ENCODE results near the gene ZNF14.
"Not testable (repeated sequence)": the region's sequence is repeated elsewhere in the genome, so short reads cannot be mapped to it uniquely, and the experiment has no call there.

Gene ZNF14

GRCh38 chr19:19746286-19747213 lies 13.6 kb upstream of the ZNF14 start:
- no peak for DNase-seq (ENCODE audit: low read depth)

- DNase-seq (ENCODE audit: low read depth): no peak
Observed at GRCh38 chr19:19745496-19746285, 12.8 kb upstream of the ZNF14 start.

GRCh38 chr19:19744641-19745040 lies 11.7 kb upstream of the ZNF14 start:
- DNase-seq (ENCODE audit: low read depth): no peak

GRCh38 chr19:19743921-19744320 lies 11.0 kb upstream of the ZNF14 start:
- not testable (repeated sequence) for DNase-seq (ENCODE audit: low read depth)

GRCh38 chr19:19743176-19743575 lies 10.3 kb upstream of the ZNF14 start:
- no peak for DNase-seq (ENCODE audit: low read depth)

GRCh38 chr19:19742773-19743172 lies 9.9 kb upstream of the ZNF14 start:
- no peak for DNase-seq (ENCODE audit: low read depth)

- no peak for DNase-seq (ENCODE audit: low read depth)
Observed at GRCh38 chr19:19741184-19741583, 8.3 kb upstream of the ZNF14 start.

- DNase-seq (ENCODE audit: low read depth): no peak
Observed at GRCh38 chr19:19740755-19741154, 7.8 kb upstream of the ZNF14 start.

- no peak for DNase-seq (ENCODE audit: low read depth)
Observed at GRCh38 chr19:19738564-19738963, 5.7 kb upstream of the ZNF14 start.

GRCh38 chr19:19737559-19738332 lies 4.8 kb upstream of the ZNF14 start:
- DNase-seq (ENCODE audit: low read depth): no peak

- DNase-seq (ENCODE audit: low read depth): no peak
Observed at GRCh38 chr19:19721896-19722295, 11.0 kb downstream of the ZNF14 start.

- DNase-seq (ENCODE audit: low read depth): no peak
Observed at GRCh38 chr19:19719798-19720197, 13.1 kb downstream of the ZNF14 start.

- no peak for DNase-seq (ENCODE audit: low read depth)
Observed at GRCh38 chr19:19711934-19712828, 20.7 kb downstream of the ZNF14 start.

GRCh38 chr19:19711306-19711933 lies 21.5 kb downstream of the ZNF14 start:
- no peak for DNase-seq (ENCODE audit: low read depth)

- no peak for DNase-seq (ENCODE audit: low read depth)
Observed at GRCh38 chr19:19710506-19710905, 22.4 kb downstream of the ZNF14 start.

GRCh38 chr19:19704836-19705235 lies 28.1 kb downstream of the ZNF14 start:
- DNase-seq (ENCODE audit: low read depth): no peak

- DNase-seq (ENCODE audit: low read depth): not testable (repeated sequence)
Observed at GRCh38 chr19:19700493-19700892, 32.4 kb downstream of the ZNF14 start.

- DNase-seq (ENCODE audit: low read depth): no peak
Observed at GRCh38 chr19:19697589-19697988, 35.3 kb downstream of the ZNF14 start.

- no peak for DNase-seq (ENCODE audit: low read depth)
Observed at GRCh38 chr19:19696386-19696785, 36.5 kb downstream of the ZNF14 start.

GRCh38 chr19:19691683-19692082 lies 41.2 kb downstream of the ZNF14 start:
- DNase-seq (ENCODE audit: low read depth): no peak

- not testable (repeated sequence) for DNase-seq (ENCODE audit: low read depth)
Observed at GRCh38 chr19:19689023-19689422, 43.9 kb downstream of the ZNF14 start.

All from non-pigmented ciliary epithelial cell (primary cell).